ENCODE results near the gene KLHDC9. TPM values are rescaled to one million over a fixed set of nuclear protein-coding genes. Genes with fewer than 3 reads are reported as not detected.

KLHDC9 gene
- total and polyA plus RNA-seq, 2 of the 13 experiments (the other 11 are each of a cell fraction or from before 2014, with no cell fraction given) = 2.9 TPM

GRCh38 chr1:161117759-161118581 lies 19.8 kb downstream of the KLHDC9 start, which contains the start of the genes NIT1 and PFDN2 (continued):
- TF ChIP-seq AGO2 (optimal IDR thresholded peaks at IDR 0.05; ENCODE audit: low read depth, low read length) = peak; percentile 69
- TF ChIP-seq ZNF614 (CRISPR knock-in tag; IDR thresholded peaks at IDR 0.05; ENCODE audit: borderline replicate concordance) = peak; percentile 31; the same call in 1 of the 2 replicates
- TF ChIP-seq CAMTA2 (CRISPR knock-in tag; IDR thresholded peaks at IDR 0.05; ENCODE audit: borderline replicate concordance) = peak; percentile 38; the same call in 1 of the 2 replicates
- TF ChIP-seq MEF2D (CRISPR knock-in tag; IDR thresholded peaks at IDR 0.05) = 0 out of 2 replicates have a peak, but pooled peaks have one; percentile 62
- TF ChIP-seq POLR2A (IDR thresholded peaks at IDR 0.05; ENCODE audit: insufficient read depth in 1 of 2, low read depth in 2 of 2, low read length in 2 of 2) = peak; percentile 62 to 88
- TF ChIP-seq SP4 (CRISPR knock-in tag; IDR thresholded peaks at IDR 0.05) = peak; percentile 87
- TF ChIP-seq KDM2A (CRISPR knock-in tag; IDR thresholded peaks at IDR 0.05; ENCODE audit: borderline replicate concordance, low read depth) = peak; percentile 79; the same call in 1 of the 2 replicates
- TF ChIP-seq SATB2 (CRISPR knock-in tag; IDR thresholded peaks at IDR 0.05) = 0 out of 2 replicates have a peak, but pooled peaks have one; percentile 2
- peak; percentile 90; the same call in 1 of the 2 replicates for TF ChIP-seq THAP9 (CRISPR knock-in tag; IDR thresholded peaks at IDR 0.05; ENCODE audit: borderline replicate concordance)
- no peak for TF ChIP-seq PRPF4 (IDR thresholded peaks at IDR 0.05; ENCODE audit: low read depth, low read length, poor library complexity, severe bottlenecking)
- 0 out of 2 replicates have a peak, but pooled peaks have one; percentile 68 for TF ChIP-seq ZBTB2 (CRISPR knock-in tag; IDR thresholded peaks at IDR 0.05; ENCODE audit: low read depth)
- TF ChIP-seq ZMAT3 (CRISPR knock-in tag; conservative IDR thresholded peaks at IDR 0.05) = peak; percentile 76; the same call in 1 of the 2 replicates
- TF ChIP-seq HMG20A (CRISPR knock-in tag; IDR thresholded peaks at IDR 0.05; ENCODE audit: borderline replicate concordance) = no peak
- peak; percentile 74; the same call in 1 of the 2 replicates for TF ChIP-seq DR1 (CRISPR knock-in tag; IDR thresholded peaks at IDR 0.05)
- no peak for TF ChIP-seq RCOR2 (CRISPR knock-in tag; IDR thresholded peaks at IDR 0.05)
- peak; percentile 62; the same call in 1 of the 2 replicates for TF ChIP-seq IRF2 (CRISPR knock-in tag; IDR thresholded peaks at IDR 0.05)
- TF ChIP-seq HOXA3 (CRISPR knock-in tag; IDR thresholded peaks at IDR 0.05) = peak; percentile 98
- no peak; the same call in none of the 2 replicates for TF ChIP-seq ZBTB7B (CRISPR knock-in tag; IDR thresholded peaks at IDR 0.05)
- peak; percentile 73; the same call in 1 of the 2 replicates for TF ChIP-seq ZNF44 (CRISPR knock-in tag; IDR thresholded peaks at IDR 0.05)
- no peak for TF ChIP-seq MTF1 (CRISPR knock-in tag; IDR thresholded peaks at IDR 0.05)
- peak; percentile 62; the same call in 1 of the 2 replicates for TF ChIP-seq UBTF (CRISPR knock-in tag; IDR thresholded peaks at IDR 0.05)
- TF ChIP-seq HBP1 (CRISPR knock-in tag; IDR thresholded peaks at IDR 0.05; ENCODE audit: low read depth) = peak; percentile 41; the same call in 1 of the 2 replicates

All from HepG2 (cell line).